ENCODE data around the gene TSPAN14. TPM values are rescaled to one million over a fixed set of nuclear protein-coding genes. Genes with fewer than 3 reads are reported as not detected.

The TSPAN14 gene
- total RNA-seq, 1 experiment from 2014 or later = 73.5 TPM

DNA sequence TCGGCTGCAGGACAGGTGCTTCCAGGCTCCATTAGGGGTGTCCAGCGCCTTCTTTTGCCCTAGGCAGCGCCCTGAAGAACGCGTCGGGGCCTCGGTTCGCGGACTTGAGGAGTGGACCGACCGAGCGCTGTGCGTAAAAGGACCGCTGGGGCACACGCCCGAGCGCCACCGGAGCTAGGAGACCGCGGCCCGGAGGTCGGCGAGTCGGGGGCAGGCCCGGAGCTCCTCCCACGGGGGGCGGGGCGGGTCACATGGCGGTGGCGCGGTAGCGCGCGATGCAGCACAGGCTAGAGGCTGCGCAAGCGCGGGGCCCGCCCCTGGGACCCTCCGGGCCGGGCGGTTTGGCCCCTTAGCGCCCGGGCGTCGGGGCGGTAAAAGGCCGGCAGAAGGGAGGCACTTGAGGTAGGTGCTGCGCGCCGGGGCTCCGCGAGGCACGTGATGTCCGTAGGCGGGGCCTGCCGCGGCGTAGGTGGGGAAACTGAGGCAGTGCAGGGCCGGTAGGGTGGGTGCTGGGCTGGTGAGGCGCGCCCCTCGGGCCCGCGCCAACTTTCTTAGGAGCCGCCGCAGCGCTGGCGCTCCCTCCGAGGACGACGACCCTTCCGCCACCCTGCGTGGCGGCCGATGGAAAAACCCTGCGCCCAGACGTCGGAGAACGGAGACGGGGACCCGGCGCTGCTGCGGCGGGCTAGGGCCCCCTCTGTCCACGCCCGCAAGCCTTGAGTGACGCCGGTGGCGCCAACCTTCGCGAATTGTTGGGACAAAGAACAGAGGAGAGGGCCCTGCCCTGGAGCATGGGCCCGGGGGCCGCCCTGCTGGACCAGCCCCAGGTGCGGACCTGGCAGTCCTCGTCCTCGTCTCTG, 45.6 kb upstream of the TSPAN14 start, which contains the start of gene PRXL2A (continued):
- TF ChIP-seq, protein P1, sequence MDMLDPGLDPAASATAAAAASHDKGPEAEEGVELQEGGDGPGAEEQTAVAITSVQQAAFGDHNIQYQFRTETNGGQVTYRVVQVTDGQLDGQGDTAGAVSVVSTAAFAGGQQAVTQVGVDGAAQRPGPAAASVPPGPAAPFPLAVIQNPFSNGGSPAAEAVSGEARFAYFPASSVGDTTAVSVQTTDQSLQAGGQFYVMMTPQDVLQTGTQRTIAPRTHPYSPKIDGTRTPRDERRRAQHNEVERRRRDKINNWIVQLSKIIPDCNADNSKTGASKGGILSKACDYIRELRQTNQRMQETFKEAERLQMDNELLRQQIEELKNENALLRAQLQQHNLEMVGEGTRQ (CRISPR knock-in tag; IDR thresholded peaks at IDR 0.05) = peak; percentile 95

- CTCF ChIA-PET = interaction anchor here (3.4 kb wide), 1 partner anchor 35 kb away, joined by 25 read pairs; no protein-coding TSS in a partner anchor
- H3K27ac Mint-ChIP-seq = no peak overlapping the region
- peaks cover 26% of the 10 kb centered on the region for H3K27me3 Mint-ChIP-seq (ENCODE audit: low read depth)
- H3K4me1 Mint-ChIP-seq = peaks cover 51% of the 10 kb centered on the region
- no peaks in the 10 kb centered on the region for H3K9me3 Mint-ChIP-seq
- DNase-seq (ENCODE audit: low spot score) = no peak
- ATAC-seq = no peak
- H3K4me3 Mint-ChIP-seq = peak overlapping the region; percentile 88
- no peaks in the 10 kb centered on the region for H3K36me3 Mint-ChIP-seq
- POLR2A ChIA-PET = interaction anchor here (1.9 kb wide), 1 partner anchor 51 kb away, joined by 12 read pairs; no protein-coding TSS in a partner anchor
- TF ChIP-seq, protein P2, sequence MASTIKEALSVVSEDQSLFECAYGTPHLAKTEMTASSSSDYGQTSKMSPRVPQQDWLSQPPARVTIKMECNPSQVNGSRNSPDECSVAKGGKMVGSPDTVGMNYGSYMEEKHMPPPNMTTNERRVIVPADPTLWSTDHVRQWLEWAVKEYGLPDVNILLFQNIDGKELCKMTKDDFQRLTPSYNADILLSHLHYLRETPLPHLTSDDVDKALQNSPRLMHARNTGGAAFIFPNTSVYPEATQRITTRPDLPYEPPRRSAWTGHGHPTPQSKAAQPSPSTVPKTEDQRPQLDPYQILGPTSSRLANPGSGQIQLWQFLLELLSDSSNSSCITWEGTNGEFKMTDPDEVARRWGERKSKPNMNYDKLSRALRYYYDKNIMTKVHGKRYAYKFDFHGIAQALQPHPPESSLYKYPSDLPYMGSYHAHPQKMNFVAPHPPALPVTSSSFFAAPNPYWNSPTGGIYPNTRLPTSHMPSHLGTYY (CRISPR knock-in tag; IDR thresholded peaks at IDR 0.05) = no peak
- TF ChIP-seq ZNF423 (CRISPR knock-in tag; IDR thresholded peaks at IDR 0.05) = no peak
- TF ChIP-seq FOXK1 (CRISPR knock-in tag; IDR thresholded peaks at IDR 0.05) = no peak
- TF ChIP-seq IRF1 (CRISPR knock-in tag; IDR thresholded peaks at IDR 0.05) = no peak
- no peak for TF ChIP-seq IRF2 (CRISPR knock-in tag; IDR thresholded peaks at IDR 0.05; ENCODE audit: borderline replicate concordance, low read depth)
- TF ChIP-seq CREM (CRISPR knock-in tag; IDR thresholded peaks at IDR 0.05) = no peak
- TF ChIP-seq, protein P3, sequence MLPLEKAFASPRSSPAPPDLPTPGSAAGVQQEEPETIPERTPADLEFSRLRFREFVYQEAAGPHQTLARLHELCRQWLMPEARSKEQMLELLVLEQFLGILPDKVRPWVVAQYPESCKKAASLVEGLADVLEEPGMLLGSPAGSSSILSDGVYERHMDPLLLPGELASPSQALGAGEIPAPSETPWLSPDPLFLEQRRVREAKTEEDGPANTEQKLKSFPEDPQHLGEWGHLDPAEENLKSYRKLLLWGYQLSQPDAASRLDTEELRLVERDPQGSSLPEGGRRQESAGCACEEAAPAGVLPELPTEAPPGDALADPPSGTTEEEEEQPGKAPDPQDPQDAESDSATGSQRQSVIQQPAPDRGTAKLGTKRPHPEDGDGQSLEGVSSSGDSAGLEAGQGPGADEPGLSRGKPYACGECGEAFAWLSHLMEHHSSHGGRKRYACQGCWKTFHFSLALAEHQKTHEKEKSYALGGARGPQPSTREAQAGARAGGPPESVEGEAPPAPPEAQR (CRISPR knock-in tag; IDR thresholded peaks at IDR 0.05) = no peak
- no peak for TF ChIP-seq NR2C2 (CRISPR knock-in tag; IDR thresholded peaks at IDR 0.05)
- TF ChIP-seq TP53 (CRISPR knock-in tag; IDR thresholded peaks at IDR 0.05) = no peak
- TF ChIP-seq ZNF671 (CRISPR knock-in tag; IDR thresholded peaks at IDR 0.05) = no peak
- TF ChIP-seq GABPB1 (CRISPR knock-in tag; IDR thresholded peaks at IDR 0.05) = no peak
- TF ChIP-seq NFATC4 (CRISPR knock-in tag; IDR thresholded peaks at IDR 0.05) = no peak
- TF ChIP-seq, protein P4, sequence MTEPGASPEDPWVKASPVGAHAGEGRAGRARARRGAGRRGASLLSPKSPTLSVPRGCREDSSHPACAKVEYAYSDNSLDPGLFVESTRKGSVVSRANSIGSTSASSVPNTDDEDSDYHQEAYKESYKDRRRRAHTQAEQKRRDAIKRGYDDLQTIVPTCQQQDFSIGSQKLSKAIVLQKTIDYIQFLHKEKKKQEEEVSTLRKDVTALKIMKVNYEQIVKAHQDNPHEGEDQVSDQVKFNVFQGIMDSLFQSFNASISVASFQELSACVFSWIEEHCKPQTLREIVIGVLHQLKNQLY (CRISPR knock-in tag; IDR thresholded peaks at IDR 0.05) = no peak
These were observed 45.0 kb upstream of the TSPAN14 start for GRCh38 chr10:80409121-80409520.

GRCh38 chr10:80410122-80410521, 44.0 kb upstream of the TSPAN14 start:
- H3K4me3 Mint-ChIP-seq = peak overlapping the region; percentile 38; the same call in 1 of the 2 replicates
- CTCF ChIA-PET = interaction anchor here (1.1 to 3.4 kb wide), 4 partner anchors 32 to 95 kb away, joined by 3 to 25 read pairs (median 9); no protein-coding TSS in a partner anchor
- ATAC-seq = no peak
- TF ChIP-seq RELA (CRISPR knock-in tag; IDR thresholded peaks at IDR 0.05; ENCODE audit: borderline replicate concordance) = no peak
- TF ChIP-seq, protein P3 (CRISPR knock-in tag; IDR thresholded peaks at IDR 0.05) = no peak
- TF ChIP-seq AR (CRISPR knock-in tag; IDR thresholded peaks at IDR 0.05) = no peak
- no peak for TF ChIP-seq OVOL2 (CRISPR knock-in tag; IDR thresholded peaks at IDR 0.05; ENCODE audit: borderline replicate concordance)
- TF ChIP-seq ZBTB43 (CRISPR knock-in tag; IDR thresholded peaks at IDR 0.05) = no peak
- no peak for TF ChIP-seq ATF1 (CRISPR knock-in tag; IDR thresholded peaks at IDR 0.05)

More at GRCh38 chr10:80410122-80410521, 44.0 kb upstream of the TSPAN14 start:
- no peaks in the 10 kb centered on the region for H3K36me3 Mint-ChIP-seq
- H3K27me3 Mint-ChIP-seq (ENCODE audit: low read depth) = peaks cover 30% of the 10 kb centered on the region
- H3K4me1 Mint-ChIP-seq = peaks cover 55% of the 10 kb centered on the region
- no peak overlapping the region for H3K27ac Mint-ChIP-seq
- POLR2A ChIA-PET = no interaction called here
- no peaks in the 10 kb centered on the region for H3K9me3 Mint-ChIP-seq
- no peak for DNase-seq (ENCODE audit: low spot score)

Data from WTC11 (cell line).